Breast epithelium (tissue), 3 donors: ENCODE results near the gene SLC43A2.

Source experiments
- CTCF ChIP-seq, 3 donors: fragments of 450-650 bp; IDR thresholded peaks; one replicate each; pipeline ENCODE4 v1.5.1; 2016 to 2017; ENCODE audit warnings: antibody characterized with exemption in 3 of 3, mild to moderate bottlenecking in 3 of 3, moderate library complexity in 3 of 3
- POLR2A ChIP-seq: fragments of 450-650 bp; IDR thresholded peaks from one replicate; pipeline ENCODE4 v1.6.1; 2016; ENCODE audit warnings: antibody characterized with exemption, mild to moderate bottlenecking, moderate library complexity
- POLR2AphosphoS5 ChIP-seq, 3 donors: sonication (generic); formaldehyde crosslinking; IDR thresholded peaks; one replicate each; pipeline ENCODE4 v1.6.1; 2017; ENCODE audit warnings: antibody characterized with exemption in 3 of 3

GRCh38 chr17:1583556-1583955 lies 45.1 kb downstream of the SLC43A2 start:
- no peak for TF ChIP-seq POLR2AphosphoS5 (IDR thresholded peaks at IDR 0.05)
- no peak for TF ChIP-seq CTCF (IDR thresholded peaks at IDR 0.05)
- TF ChIP-seq POLR2A, result no peak
